ENCODE results near the gene C16orf74. TPM values are rescaled to one million over a fixed set of nuclear protein-coding genes. Genes with fewer than 3 reads are reported as not detected.

C16orf74 gene
- total RNA-seq, 1 donor from 2014 or later: 4.7 TPM

DNA sequence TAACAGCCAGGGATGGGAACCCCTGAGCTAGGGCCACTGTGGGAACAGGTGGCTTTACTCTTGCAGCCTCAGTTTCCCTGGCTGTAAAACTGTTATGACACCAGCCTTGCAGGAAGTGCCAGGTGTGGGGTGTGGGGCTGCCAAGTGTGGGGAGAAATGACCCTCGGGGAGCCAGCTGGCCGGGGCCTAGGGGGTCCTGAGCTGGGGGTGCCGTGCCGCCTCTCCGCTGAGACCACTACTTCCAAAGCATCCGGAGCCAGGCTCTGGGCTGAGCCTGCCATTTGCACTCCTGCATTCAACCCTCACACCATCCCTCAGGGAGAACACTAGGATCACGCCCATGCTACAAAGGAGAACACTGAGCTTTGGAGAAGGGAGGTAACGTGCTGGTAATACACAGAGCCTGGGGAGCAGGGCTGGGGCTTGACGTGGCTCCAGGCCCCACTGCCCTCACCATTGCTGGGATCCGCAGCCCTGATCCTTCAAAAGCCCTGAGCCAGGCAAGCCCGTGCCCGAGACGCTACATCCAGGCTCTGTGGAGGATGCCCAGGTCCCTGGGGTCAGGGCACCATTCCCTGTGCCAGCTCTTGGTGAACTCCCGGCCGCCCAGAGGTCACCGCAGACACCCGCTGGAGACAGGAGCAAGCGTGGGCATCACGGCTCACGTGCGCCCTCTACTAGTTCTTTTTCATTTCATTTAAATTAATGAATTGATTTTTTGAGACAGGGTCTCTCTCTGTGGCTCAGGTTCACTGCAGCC lies 33.3 kb downstream of the C16orf74 start:
- Mint-ChIP-seq H3K27me3 (ENCODE audit: low read depth, unreplicated experiment) (peaks cover 11% of the 10 kb centered on the region), H3K4me1 (ENCODE audit: low read depth, unreplicated experiment) (peaks cover 7% of the 10 kb centered on the region), H3K9me3 (ENCODE audit: unreplicated experiment) (no peaks in the 10 kb centered on the region), H3K36me3 (ENCODE audit: low read depth, unreplicated experiment) (peaks cover 3% of the 10 kb centered on the region), H3K27ac (ENCODE audit: unreplicated experiment) (peak overlapping the region; percentile 53), H3K4me3 (ENCODE audit: unreplicated experiment) (no peak overlapping the region)
- no peak for DNase-seq (ENCODE audit: low read depth)
- Histone ChIP-seq H3K4me3 (ENCODE audit: insufficient read depth, low read depth, low read length) (no peak overlapping the region), H3K9ac (ENCODE audit: low read length) (no peak overlapping the region), H4K20me1 (ENCODE audit: insufficient read depth, low read length) (peaks cover 28% of the 10 kb centered on the region), H3K4me2 (ENCODE audit: low read length) (no peak overlapping the region), H3K4me1 (ENCODE audit: insufficient read depth, low read length) (peaks cover 13% of the 10 kb centered on the region), H3K27me3 (ENCODE audit: insufficient read depth, low read length) (no peaks in the 10 kb centered on the region), H3K79me2 (ENCODE audit: insufficient read depth, low read length) (no peaks in the 10 kb centered on the region), H3K36me3 (ENCODE audit: insufficient read depth, low read length) (no peaks in the 10 kb centered on the region), H3K27ac (ENCODE audit: low read depth, low read length) (no peak overlapping the region), H3K9me3 (ENCODE audit: insufficient read depth, low read depth, low read length) (no peaks in the 10 kb centered on the region), H2AFZ (ENCODE audit: low read depth, low read length) (peak overlapping the region; percentile 28)
- TF ChIP-seq EZH2 (IDR thresholded peaks at IDR 0.05; ENCODE audit: insufficient read depth, low read length): no peak
- TF ChIP-seq, protein P1, sequence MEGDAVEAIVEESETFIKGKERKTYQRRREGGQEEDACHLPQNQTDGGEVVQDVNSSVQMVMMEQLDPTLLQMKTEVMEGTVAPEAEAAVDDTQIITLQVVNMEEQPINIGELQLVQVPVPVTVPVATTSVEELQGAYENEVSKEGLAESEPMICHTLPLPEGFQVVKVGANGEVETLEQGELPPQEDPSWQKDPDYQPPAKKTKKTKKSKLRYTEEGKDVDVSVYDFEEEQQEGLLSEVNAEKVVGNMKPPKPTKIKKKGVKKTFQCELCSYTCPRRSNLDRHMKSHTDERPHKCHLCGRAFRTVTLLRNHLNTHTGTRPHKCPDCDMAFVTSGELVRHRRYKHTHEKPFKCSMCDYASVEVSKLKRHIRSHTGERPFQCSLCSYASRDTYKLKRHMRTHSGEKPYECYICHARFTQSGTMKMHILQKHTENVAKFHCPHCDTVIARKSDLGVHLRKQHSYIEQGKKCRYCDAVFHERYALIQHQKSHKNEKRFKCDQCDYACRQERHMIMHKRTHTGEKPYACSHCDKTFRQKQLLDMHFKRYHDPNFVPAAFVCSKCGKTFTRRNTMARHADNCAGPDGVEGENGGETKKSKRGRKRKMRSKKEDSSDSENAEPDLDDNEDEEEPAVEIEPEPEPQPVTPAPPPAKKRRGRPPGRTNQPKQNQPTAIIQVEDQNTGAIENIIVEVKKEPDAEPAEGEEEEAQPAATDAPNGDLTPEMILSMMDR (IDR thresholded peaks at IDR 0.05; ENCODE audit: insufficient read depth, low read depth, low read length): peak; percentile 58
- no peak for FAIRE-seq

DNA sequence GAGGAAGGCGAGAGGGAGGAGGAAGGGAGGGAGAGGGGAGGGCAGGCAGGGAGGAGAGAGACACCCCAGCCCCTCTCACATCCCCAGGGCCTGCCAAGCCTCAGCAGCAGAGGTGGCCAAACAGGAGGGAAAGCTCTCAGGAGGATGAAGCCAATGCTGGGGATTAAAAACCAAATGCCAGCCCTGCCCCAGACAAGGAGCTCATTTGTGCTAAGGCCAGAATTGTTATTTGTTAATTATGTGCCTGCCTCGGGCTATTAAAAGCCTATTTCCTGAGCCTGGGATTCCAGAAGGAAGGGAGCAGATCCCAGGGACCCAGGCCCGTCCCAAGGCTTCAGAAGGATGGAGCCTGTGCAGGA lies 34.2 kb downstream of the C16orf74 start:
- H3K4me3 ChIP-seq (ENCODE audit: insufficient read depth, low read depth, low read length): no peak overlapping the region
- peaks cover 28% of the 10 kb centered on the region for H4K20me1 ChIP-seq (ENCODE audit: insufficient read depth, low read length)
- no peaks in the 10 kb centered on the region for H3K27me3 ChIP-seq (ENCODE audit: insufficient read depth, low read length)
- peaks cover 13% of the 10 kb centered on the region for H3K4me1 ChIP-seq (ENCODE audit: insufficient read depth, low read length)
- Mint-ChIP-seq H3K4me3 (ENCODE audit: unreplicated experiment) (no peak overlapping the region), H3K27me3 (ENCODE audit: low read depth, unreplicated experiment) (peaks cover 11% of the 10 kb centered on the region), H3K4me1 (ENCODE audit: low read depth, unreplicated experiment) (peaks cover 7% of the 10 kb centered on the region), H3K36me3 (ENCODE audit: low read depth, unreplicated experiment) (peaks cover 3% of the 10 kb centered on the region), H3K9me3 (ENCODE audit: unreplicated experiment) (peaks cover 6% of the 10 kb centered on the region), H3K27ac (ENCODE audit: unreplicated experiment) (no peak overlapping the region)
- H3K9me3 ChIP-seq (ENCODE audit: insufficient read depth, low read depth, low read length): peaks cover 7% of the 10 kb centered on the region
- no peak overlapping the region for H3K4me2 ChIP-seq (ENCODE audit: low read length)
- no peak overlapping the region for H3K27ac ChIP-seq (ENCODE audit: low read depth, low read length)
- DNase-seq (ENCODE audit: low read depth) (no peak), FAIRE-seq (no peak)
- H3K36me3 ChIP-seq (ENCODE audit: insufficient read depth, low read length): no peaks in the 10 kb centered on the region
- no peak overlapping the region for H3K9ac ChIP-seq (ENCODE audit: low read length)
- H2AFZ ChIP-seq (ENCODE audit: low read depth, low read length): peak overlapping the region; percentile 50
- TF ChIP-seq, protein P1 (IDR thresholded peaks at IDR 0.05; ENCODE audit: insufficient read depth, low read depth, low read length): no peak
- no peak for TF ChIP-seq EZH2 (IDR thresholded peaks at IDR 0.05; ENCODE audit: insufficient read depth, low read length)
- H3K79me2 ChIP-seq (ENCODE audit: insufficient read depth, low read length): no peaks in the 10 kb centered on the region

DNA sequence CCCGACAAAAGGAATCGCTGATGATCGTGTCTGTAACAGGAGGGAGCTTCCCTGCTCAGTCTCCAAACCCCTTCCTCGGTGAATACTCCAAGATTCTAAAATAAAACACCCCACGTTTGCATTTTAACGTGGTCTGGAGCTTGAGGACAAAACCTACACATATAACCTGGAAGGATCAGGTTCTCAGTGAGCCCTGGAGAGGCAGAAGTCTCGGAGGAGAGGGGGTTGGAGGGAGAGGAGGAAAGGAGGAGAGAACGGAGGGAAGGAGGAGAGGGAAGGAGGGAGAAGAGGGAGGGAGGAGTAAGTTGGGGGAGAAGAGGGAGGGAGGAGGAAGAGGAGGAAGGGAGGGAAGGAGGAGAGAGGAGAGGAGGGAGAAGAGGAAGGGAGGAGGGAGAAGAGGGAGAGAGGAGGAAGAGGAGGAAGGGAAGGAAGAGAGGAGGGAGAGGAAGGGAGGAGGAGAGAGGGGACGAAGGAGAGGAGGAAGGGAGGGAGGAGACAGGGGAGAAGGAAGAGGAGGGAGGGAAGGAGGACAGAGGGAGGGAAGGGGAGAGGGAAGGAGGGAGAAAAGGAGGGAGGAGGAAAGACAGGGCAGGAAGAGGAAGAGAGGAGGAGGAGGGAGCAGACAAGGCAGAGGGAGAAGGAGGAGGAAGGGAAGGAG lies 34.7 kb downstream of the C16orf74 start:
- peaks cover 28% of the 10 kb centered on the region for H4K20me1 ChIP-seq (ENCODE audit: insufficient read depth, low read length)
- H3K36me3 ChIP-seq (ENCODE audit: insufficient read depth, low read length): no peaks in the 10 kb centered on the region
- peak overlapping the region; percentile 50 for H2AFZ ChIP-seq (ENCODE audit: low read depth, low read length)
- H3K4me2 ChIP-seq (ENCODE audit: low read length): peak overlapping the region; percentile 66
- Mint-ChIP-seq H3K4me3 (ENCODE audit: unreplicated experiment) (no peak overlapping the region), H3K9me3 (ENCODE audit: unreplicated experiment) (peaks cover 7% of the 10 kb centered on the region), H3K36me3 (ENCODE audit: low read depth, unreplicated experiment) (peaks cover 3% of the 10 kb centered on the region), H3K27ac (ENCODE audit: unreplicated experiment) (no peak overlapping the region), H3K4me1 (ENCODE audit: low read depth, unreplicated experiment) (peaks cover 7% of the 10 kb centered on the region), H3K27me3 (ENCODE audit: low read depth, unreplicated experiment) (peaks cover 11% of the 10 kb centered on the region)
- H3K4me1 ChIP-seq (ENCODE audit: insufficient read depth, low read length): peaks cover 13% of the 10 kb centered on the region
- H3K9ac ChIP-seq (ENCODE audit: low read length): no peak overlapping the region
- no peaks in the 10 kb centered on the region for H3K79me2 ChIP-seq (ENCODE audit: insufficient read depth, low read length)
- no peak overlapping the region for H3K4me3 ChIP-seq (ENCODE audit: insufficient read depth, low read depth, low read length)
- no peak overlapping the region for H3K27ac ChIP-seq (ENCODE audit: low read depth, low read length)
- H3K9me3 ChIP-seq (ENCODE audit: insufficient read depth, low read depth, low read length): peaks cover 7% of the 10 kb centered on the region
- DNase-seq (ENCODE audit: low read depth) (no peak), FAIRE-seq (no peak)
- no peaks in the 10 kb centered on the region for H3K27me3 ChIP-seq (ENCODE audit: insufficient read depth, low read length)
- TF ChIP-seq EZH2 (IDR thresholded peaks at IDR 0.05; ENCODE audit: insufficient read depth, low read length): no peak
- TF ChIP-seq, protein P1 (IDR thresholded peaks at IDR 0.05; ENCODE audit: insufficient read depth, low read depth, low read length): no peak
